DMS79 (cell line): ENCODE data around the gene ARHGAP26.
"Not testable (repeated sequence)": the region's sequence is repeated elsewhere in the genome, so short reads cannot be mapped to it uniquely, and the experiment has no call there.

Experiments
- DNase-seq: peaks from one replicate; lab custom pipeline; 2025; lab: John Stamatoyannopoulos, UW

Gene ARHGAP26

DNA sequence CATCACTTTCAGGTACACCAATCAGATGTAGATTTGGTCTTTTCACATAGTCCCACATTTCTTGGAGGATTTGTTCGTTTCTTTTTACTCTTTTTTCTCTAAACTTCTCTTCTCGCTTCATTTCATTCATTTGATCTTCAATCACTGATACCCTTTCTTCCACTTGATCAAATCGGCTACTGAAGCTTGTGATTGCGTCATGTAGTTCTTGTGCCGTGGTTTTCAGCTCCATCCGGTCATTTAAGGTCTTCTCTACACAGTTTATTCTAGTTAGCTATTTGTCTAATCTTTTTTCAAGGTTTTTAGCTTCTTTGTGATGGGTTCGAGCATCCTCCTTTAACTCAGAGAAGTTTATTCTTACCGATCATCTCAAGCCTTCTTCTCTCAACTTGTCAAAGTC lies 219.9 kb downstream of the ARHGAP26 start:
- not testable (repeated sequence) for DNase-seq

DNA sequence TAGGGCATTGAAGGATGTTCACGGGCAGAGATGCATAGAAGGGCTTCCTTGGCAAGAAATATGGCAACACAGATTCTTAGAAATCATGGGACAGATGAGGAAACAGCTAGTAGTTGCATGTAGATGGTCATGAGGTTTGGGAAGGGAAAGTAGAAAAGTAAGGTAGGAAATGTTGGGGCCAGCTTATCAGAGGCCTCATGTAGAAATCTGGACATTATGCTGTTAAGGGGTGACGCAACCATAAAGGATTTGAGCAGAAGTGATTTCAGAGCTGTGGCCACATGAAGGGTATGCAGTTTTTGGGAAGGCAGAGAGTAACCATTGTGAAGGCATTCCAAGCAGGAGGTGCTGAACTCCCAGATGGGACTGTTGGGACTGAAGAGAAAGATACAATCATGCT lies 224.0 kb downstream of the ARHGAP26 start:
- DNase-seq: no peak

DNA sequence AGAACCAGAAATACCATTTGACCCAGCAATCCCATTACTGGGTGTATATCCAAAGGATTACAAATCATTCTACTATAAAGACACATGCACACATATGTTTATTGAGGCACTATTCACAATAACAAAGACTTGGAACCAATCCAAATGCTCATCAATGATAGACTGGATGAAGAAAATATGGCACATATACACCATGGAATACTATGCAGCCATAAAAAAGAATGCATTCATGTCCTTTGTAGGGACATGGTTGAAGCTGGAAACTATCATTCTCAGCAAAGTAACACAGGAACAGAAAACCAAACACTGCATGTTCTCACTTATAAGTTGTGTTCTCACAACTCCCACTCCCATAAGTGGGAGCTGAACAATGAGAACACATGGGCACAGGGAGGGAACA lies 225.4 kb downstream of the ARHGAP26 start:
- DNase-seq: not testable (repeated sequence)

DNA sequence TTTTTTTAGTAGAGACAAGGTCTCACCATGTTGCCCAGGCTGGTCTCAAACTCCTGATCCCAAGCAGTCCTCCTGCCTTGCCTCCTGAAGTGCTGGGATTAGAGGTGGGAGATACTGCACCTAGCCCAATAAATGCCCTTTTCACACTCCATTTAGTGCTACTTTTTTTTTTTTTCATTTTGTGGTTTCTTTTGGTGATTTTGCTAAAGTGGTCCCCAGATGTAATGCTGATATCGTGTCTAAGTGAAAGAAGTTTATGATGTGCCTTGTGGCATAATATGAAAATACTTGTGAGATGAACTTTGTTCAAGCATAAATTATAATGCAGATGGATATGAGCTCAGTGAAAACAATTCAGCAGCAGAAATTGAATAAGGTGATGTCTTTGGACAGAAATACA lies 227.4 kb downstream of the ARHGAP26 start:
- DNase-seq: no peak

DNA sequence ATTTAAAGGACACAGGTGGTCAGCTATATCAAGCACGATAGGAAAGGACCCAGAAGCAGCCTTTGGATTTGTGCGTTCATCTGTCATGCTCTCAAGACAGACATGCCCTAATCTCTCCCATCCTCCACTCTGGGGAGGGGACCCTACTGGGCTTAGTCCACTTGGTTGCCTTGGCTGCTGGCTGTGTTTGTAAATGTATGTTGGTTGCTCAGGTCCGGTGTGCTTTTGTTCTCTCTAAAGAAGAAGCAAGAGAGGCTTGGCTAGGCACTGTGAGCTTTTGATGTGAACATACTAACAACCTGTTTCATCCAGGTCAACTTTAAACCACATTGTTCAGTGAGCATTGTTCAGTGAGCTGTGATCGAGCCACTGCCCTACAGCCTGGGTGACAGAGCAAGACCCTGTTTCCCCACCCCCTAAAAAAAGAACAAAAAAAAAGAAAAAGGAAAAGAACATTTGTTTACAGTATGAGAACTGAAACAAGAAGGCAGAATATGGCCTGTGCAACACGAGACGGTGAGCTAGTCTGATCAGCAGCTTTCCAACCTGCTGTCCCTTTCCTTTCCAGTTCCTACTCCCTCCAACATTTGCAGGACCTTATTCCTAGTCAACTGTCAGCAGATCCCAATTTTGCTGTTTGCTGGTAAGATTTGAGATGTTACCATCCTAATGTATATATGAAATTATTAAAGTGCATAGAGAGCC lies 228.3 kb downstream of the ARHGAP26 start:
- no peak for DNase-seq

DNA sequence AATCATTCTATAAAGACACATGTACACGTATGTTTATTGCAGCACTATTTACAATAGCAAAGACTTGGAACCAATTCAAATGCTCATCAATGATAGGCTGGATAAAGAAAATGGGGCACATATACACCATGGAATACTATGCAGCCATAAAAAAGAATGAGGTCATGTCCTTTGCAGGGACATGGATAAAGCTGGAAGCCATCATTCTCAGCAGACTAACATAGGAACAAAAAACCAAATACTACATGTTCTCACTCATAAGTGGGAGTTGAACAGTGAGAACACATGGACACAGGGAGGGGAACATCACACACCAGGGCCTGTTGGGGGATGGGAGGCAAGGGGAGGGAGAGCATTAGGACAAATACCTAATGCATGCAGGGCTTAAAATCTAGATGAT lies 230.4 kb downstream of the ARHGAP26 start:
- DNase-seq: not testable (repeated sequence)

DNA sequence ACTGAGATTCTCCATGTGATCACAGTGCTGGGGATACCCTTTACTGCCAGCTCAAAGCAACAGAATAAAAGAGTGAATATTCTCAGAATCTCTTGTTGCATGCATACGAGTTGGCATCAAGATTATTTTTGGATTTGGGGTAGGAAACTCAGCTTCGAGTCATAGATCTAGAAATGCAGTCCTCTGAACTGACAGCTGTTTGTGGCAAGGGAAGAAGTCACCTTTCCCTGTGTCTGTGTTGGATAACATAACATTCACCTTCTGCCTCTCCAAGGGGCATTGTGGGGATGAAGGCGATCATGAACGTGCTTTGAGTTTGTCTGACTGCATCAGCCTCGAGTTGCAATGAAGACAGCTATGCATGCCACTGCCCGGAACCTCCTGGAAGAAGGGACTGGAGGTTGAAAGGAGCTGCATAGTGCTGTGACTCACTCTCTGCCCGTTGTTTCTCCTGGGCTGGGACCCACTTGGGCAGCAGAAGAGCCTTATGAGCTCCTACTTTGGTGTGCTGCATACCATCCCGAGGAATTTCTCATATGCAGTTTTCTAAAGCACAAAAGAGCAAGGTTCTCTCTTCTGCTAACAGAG lies 231.7 kb downstream of the ARHGAP26 start:
- DNase-seq: no peak

DNA sequence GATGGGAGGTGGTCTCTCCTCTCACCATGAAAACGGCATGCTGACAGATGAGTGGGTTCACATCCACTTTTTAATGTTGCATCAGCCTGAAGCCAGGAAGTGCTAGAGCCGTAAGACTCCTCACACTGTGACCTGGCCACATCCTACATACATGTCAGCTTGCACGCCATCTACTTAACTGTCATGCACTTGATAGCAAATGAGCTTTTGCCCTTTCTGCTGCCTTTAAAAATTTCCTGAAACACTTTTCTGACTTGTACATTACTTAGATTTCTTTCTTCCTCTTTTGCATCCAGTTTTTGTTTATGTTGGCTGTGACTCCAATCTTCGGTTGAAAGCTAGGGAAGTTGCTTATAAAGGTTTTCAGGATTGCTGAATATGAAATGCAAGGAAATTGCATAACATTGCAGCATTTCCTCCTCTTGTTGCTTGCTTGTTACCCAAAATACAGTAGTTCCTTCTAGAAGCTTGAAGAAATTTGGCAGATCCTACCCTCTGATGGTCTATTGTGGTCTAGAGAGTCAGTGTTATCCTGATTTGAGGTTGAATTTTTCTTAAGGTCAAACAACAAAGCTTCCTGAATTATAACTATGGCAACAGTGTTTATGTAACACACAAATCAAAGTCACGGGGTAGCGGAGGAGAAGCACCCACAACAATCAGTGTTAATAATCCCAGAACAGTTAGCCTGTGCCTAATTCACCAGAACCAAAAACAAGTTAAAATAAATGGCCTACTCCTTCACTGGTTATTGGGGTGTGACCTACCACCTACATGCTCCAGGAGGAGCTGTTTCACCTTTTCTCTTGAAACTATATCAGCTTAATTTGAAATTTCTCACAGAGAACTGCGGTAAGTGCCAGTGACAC lies 232.5 kb downstream of the ARHGAP26 start:
- no peak for DNase-seq

DNA sequence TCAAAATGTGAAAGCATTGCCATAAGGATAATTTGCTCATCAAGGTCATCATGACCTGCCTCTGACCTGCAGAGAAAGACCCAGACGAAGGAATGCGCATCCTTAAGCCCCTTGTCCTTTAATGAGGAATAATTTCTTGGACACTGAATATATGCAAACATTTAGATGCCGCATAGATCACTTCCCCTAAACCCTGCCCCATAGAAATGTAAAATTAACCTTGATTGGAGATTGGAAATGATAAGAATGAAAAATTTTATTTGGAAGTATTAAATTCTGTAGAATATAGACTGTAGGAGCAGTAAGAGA lies 233.1 kb downstream of the ARHGAP26 start:
- DNase-seq: no peak

DNA sequence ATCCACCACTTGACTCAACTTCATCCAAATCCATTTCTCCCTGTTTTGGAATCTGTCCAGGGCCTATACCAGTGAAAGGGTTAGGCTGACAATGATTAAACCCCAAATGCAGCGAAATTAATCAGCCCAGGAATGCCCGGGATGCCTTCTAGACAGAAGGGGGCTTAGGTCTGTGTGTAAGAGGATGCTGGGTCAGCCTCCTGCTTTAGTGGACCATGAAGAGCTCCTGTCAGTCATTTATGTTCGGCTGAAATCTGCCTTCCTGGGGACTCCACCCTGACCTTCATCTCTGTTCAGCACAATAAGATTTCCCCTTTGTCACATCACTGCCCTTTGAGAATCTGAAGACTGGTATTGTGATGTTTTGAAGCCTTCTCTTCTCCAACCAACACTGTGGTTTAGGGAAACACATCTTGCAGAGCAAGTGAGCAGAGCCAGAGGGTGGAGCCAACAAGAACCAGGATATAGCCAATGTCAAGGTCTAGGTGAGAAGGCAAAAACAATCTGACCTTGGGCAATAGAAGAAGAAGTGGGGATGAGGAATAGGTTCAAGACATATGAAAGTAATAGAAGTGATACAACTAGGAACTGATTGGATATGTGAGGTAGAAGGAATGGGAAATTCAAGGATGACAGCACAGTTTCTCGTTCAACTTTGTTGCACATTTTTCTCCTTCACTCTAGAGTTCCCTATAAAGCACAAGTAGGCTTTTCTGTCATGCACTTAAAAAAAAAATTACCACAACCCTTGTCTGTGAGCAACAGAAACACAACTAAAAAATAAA lies 234.4 kb downstream of the ARHGAP26 start:
- DNase-seq: no peak

DNA sequence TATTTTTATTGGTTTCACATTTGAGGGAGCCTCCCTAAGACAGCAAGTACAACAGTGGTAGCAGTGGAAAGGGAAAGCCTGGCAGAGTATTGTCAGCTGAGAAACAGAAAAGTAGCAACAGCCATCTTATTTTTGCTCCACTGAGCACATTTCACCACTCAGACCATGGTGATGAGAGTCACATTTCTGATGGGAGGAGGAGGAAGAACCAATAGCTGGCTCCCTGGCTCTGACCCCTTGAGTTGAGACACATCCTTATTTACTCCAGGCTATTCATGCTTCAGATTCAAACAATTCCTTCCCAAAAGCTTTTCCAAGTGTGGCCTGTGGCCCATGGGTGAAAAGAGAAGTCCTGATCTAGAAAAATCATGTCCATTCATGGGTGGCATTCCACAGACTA lies 236.3 kb downstream of the ARHGAP26 start:
- DNase-seq: no peak

DNA sequence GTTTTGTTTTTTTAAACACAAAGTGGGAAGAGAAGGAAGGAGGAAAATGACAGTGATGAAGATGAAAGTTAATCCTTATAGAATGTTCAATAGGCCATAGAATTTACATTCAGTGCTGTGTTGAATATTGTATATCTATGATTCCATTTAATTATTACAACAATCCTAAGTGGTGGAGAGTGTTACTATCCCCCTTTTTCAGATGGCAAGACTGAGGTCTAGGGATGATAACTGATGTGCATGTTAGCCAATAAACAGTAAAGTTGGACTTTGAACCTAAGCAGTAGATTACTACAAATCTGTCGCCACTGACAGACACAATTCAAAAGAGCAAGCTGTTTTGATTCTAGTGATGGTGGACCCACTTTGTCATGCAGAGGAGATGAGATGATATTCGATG lies 237.9 kb downstream of the ARHGAP26 start:
- DNase-seq: no peak

DNA sequence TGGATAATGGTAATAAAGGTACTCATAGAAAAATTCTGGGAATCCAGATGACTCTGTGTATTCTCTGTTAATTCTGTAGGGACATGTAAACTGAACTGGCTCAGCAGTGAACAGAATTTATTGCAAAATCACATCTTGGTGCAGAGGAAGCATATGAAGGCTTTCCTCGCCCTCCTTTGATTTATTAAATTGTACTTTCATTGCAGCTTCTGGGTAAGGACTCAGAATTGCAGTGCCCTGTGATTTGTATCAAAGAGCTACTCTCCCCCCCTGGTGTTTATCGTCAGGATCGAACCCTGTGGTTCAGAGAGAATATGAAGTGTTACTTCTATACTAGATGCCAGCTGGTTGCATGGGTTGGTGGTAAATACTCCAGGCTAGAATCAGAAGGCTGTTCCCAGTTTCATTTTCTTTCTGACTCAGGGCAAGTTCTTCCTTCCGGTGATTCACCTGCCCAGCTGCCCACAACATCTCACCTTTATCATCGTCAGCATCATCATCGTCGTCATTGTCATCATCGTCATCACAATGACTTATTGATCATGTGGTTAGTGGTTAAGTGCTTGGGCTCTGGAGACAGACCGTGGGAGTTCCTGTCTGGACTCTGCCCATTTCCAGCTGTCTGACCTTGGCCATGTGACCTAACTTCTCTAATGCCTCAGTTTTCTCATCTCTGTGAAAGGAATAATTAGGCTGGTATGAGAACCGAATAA lies 238.8 kb downstream of the ARHGAP26 start:
- DNase-seq: no peak

DNA sequence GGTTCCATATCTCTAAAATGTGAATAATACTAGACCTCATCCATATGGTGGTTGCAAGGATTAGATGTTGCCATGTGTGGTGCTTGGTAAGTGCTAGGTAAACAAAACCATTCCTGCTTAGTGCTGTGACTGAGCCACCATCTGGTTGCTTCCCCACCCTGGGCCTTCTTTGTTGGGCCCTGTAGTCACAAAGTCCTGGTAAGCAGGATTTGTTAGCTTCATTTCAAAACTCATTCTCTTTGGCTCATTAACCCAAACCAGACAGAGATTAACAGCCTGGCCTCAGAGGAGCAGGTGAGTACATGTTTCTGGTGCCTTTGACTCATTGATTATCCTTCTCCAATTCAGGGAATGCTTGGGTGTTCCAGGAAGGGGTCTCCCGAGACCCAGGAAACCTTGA lies 240.2 kb downstream of the ARHGAP26 start:
- DNase-seq: no peak

DNA sequence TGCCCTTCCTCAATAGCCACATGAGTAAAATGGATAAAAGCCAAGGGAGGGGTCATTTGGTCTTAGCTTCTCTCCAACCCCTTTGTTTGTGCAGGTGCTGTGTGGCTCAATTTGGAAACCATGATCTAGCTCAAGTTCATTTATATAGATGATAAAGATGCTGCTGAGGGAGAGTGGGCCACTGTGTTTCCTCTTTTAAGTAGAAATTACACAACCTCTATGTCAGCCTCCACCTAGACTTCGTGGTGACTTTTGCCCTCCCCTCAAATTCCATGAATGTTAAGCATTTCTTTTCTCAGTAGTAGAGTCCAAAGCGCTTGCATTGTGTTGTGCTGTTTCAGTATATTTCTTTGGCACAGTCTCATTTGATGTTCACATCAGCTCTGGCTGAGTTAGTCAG lies 241.4 kb downstream of the ARHGAP26 start:
- DNase-seq: no peak

DNA sequence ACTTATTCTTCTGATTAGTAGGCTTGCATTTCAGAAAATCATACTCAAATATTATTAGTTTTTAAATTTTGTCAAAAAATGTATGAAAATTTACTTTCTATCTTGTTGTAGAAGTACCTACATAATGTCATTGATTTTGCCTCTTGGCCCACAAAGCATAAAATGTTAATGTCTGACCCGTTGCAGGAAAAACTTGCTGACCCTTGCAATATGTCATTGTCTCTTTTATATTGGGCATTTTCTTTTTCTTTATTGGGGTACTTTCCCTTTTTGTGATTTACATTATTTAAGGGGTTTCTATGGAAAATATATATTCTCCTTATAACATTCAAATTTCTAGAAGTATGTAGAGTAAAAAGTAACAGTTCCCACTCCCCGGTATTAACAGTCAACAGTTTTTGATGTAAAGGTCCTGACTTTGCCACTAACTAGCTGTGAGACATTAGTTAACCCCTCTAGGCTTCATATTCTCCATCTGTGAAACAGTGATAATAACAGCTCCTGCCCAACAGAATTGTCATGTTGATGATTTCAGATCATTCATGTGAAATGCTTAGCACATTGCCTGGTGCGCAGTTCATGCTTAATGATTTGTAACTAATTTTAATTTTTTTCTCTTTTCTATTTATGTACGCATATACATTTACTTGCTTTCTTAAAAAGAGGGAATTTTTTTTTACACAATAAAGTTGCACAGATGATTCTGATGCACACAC lies 243.2 kb downstream of the ARHGAP26 start:
- DNase-seq: no peak

DNA sequence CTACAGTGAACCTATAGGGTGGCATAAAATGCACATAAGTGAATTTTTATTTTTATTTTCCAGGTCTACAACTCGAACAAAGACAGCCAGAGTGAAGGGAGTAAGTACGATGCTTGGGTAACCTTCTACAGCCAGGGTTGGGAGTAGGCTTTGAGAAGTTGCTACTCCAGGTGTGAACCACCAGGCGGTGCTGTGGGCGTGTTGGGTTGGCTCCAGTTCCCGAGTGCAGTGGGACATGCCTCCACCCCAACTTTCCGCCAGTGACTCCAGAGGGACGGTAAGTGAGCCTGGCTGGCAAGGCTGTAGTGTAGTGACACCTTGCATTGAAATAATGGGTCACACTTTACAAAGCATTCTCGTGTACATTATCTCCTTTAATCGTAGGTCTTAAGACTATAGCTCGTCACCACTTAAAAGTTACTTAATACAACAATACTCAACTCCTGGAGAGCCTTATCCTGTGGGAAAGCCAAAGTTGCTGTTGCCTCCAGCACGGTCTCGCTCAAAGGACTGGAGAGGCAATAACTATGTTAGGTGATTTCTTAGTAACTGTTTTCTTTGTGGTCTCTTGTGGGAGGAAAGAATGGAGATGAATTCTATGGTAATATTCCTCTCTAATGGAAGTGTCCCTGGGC lies 244.0 kb downstream of the ARHGAP26 start:
- DNase-seq: no peak

DNA sequence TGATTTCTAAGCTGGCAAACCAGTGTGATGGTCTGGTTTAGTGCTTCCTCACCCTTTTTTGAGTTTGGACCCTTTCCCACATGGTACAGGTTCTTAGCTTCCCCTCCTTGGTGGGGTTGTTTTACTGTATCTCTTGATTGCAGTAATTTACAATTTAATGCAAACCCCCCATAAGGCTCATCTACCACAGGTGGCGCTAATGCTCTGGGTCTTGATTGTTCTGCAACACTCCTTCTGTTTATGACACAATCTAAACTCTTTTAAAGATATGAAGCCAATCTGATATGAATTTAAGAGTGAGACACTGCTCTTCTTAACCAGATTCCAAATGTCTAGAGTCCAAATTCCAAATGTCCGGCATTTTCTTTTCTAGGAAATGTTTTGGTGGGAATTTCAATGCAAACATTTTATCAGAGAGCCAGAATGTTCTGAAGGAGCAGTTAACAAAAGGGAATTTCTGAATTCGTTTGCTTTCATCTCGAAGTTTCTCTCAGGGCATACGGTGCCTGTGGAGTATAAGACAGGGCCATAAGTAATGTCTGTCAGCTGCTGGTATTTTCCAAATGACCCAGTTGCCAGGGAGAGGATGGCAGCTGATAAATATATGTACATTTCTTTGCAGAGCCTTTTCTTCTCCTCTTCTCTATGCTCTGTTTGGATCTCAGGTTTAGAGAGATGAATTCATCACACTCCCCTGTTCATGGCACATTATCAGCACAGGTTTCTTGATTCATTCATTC lies 246.8 kb downstream of the ARHGAP26 start:
- DNase-seq: no peak

DNA sequence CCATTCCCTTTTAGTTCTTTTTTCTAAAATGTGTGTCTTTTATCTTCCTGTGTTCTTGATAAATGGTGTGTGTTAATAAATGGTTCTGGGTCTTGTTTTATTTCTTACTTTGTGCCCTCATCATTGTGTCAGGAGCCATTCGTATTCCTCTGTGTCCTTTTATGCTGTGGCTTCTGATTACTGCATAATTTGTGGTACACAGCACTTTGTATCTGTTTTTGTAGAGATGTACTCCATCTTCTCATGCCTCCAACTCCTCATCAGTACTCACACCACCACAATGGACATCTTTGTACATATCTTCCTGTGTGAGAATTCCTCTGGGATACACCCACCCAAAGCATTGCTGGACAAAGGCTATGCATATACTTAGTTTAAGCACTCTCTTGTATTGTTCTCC lies 247.4 kb downstream of the ARHGAP26 start:
- DNase-seq: no peak

DNA sequence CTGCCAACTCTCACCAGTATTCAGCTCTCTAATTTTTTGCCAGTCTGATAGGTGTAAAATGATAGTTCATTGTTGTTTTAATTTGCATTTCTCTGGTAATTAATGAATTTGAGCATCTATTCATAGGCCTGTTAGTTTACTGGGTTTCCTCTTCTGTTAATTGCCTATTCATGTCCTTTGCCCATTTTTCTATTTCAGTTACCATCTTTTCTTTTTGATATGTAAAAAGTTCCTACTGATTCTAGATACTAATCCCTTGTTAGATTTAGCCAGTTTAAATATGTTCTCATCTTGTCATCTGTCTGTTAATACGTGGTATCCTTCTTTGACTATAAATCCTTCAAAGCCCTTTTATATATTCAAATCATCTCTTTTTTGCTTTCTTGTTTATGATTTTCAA lies 247.8 kb downstream of the ARHGAP26 start:
- no peak for DNase-seq
